HUES64 (cell line): ENCODE results near the gene PDX1.

Experiments used
- H3K27ac ChIP-seq: 2 replicates; pipeline ENCODE4 v1.7.0; 2013; ENCODE audit warnings: low read depth, low read length, inconsistent platforms
- H3K27me3 ChIP-seq: 2 replicates; pipeline ENCODE4 v1.6.1; 2013; ENCODE audit warnings: mild to moderate bottlenecking, low read length; ENCODE audit not compliant: insufficient read depth
- H3K36me3 ChIP-seq: 2 replicates; pipeline ENCODE4 v1.6.1; 2013; ENCODE audit warnings: mild to moderate bottlenecking, low read length; ENCODE audit not compliant: insufficient read depth
- H3K4me1 ChIP-seq: 2 replicates; pipeline ENCODE4 v1.6.1; 2013; ENCODE audit warnings: mild to moderate bottlenecking, low read length, moderate library complexity; ENCODE audit not compliant: insufficient read depth
- H3K4me3 ChIP-seq: 2 replicates; pipeline ENCODE4 v1.5.1; 2013; ENCODE audit warnings: mild to moderate bottlenecking, low read length, moderate library complexity
- H3K9ac ChIP-seq: 2 replicates; pipeline ENCODE4 v1.6.1; 2013; ENCODE audit warnings: mild to moderate bottlenecking, low read depth, low read length
- H3K9me3 ChIP-seq: 2 replicates; pipeline ENCODE4 v1.6.1; 2013; ENCODE audit warnings: low read depth, low read length; ENCODE audit not compliant: insufficient read depth
- WGBS: fragments of 150-250, 120-280 bp; methylation state at CpG from one replicate; pipeline ENCODE4 v1.1.7; 2013; ENCODE audit warnings: missing lambda C conversion rate; 5-methylcytosine and 5-hydroxymethylcytosine counted together

PDX1 gene

GRCh38 chr13:27917121-27917947 is 2.5 kb upstream of the PDX1 start:
- WGBS, result 2% methylated on average over 44 of the region's 48 CpGs
- Histone ChIP-seq H3K9me3 (no peaks in the 10 kb centered on the region), H3K4me1 (peaks cover 15% of the 10 kb centered on the region), H3K27me3 (peaks cover 100% of the 10 kb centered on the region), H3K4me3 (no peak overlapping the region; the same call in 1 of the 2 replicates), H3K9ac (no peak overlapping the region), H3K36me3 (no peaks in the 10 kb centered on the region), H3K27ac (no peak overlapping the region)

GRCh38 chr13:27918041-27918917 is 1.5 kb upstream of the PDX1 start:
- Histone ChIP-seq H3K9me3 (no peaks in the 10 kb centered on the region), H3K4me1 (peaks cover 15% of the 10 kb centered on the region), H3K27me3 (peaks cover 100% of the 10 kb centered on the region), H3K36me3 (no peaks in the 10 kb centered on the region), H3K4me3 (no peak overlapping the region), H3K9ac (no peak overlapping the region), H3K27ac (no peak overlapping the region)
- WGBS, result 5% methylated on average over 45 of the region's 46 CpGs

GRCh38 chr13:27918918-27919658 is 712 bp upstream of the PDX1 start:
- H3K4me1 ChIP-seq, result peaks cover 15% of the 10 kb centered on the region
- no peak overlapping the region for H3K27ac ChIP-seq
- no peak overlapping the region for H3K9ac ChIP-seq
- 13% methylated on average over 23 of the region's 23 CpGs for WGBS
- no peaks in the 10 kb centered on the region for H3K9me3 ChIP-seq
- peaks cover 100% of the 10 kb centered on the region for H3K27me3 ChIP-seq
- no peak overlapping the region for H3K4me3 ChIP-seq
- no peaks in the 10 kb centered on the region for H3K36me3 ChIP-seq

GRCh38 chr13:27919659-27919933 is 204 bp upstream of the PDX1 start:
- H3K36me3 ChIP-seq, result no peaks in the 10 kb centered on the region
- 0 out of 2 replicates have a peak overlapping the region, but pooled peaks have one; percentile 14 for H3K4me3 ChIP-seq
- H3K9ac ChIP-seq, result no peak overlapping the region
- peaks cover 15% of the 10 kb centered on the region for H3K4me1 ChIP-seq
- H3K27me3 ChIP-seq, result peaks cover 100% of the 10 kb centered on the region
- H3K27ac ChIP-seq, result no peak overlapping the region
- H3K9me3 ChIP-seq, result no peaks in the 10 kb centered on the region
- WGBS, result 2% methylated on average over 11 of the region's 11 CpGs

GRCh38 chr13:27920677-27921420 is 1.0 kb downstream of the PDX1 start:
- 2% methylated on average over 40 of the region's 40 CpGs for WGBS
- H3K4me3 ChIP-seq, result no peak overlapping the region
- H3K27ac ChIP-seq, result no peak overlapping the region
- H3K27me3 ChIP-seq, result peaks cover 100% of the 10 kb centered on the region
- H3K9ac ChIP-seq, result no peak overlapping the region
- no peaks in the 10 kb centered on the region for H3K9me3 ChIP-seq
- peaks cover 8% of the 10 kb centered on the region for H3K4me1 ChIP-seq
- H3K36me3 ChIP-seq, result no peaks in the 10 kb centered on the region

- Histone ChIP-seq H3K9ac (no peak overlapping the region), H3K27me3 (peaks cover 100% of the 10 kb centered on the region), H3K27ac (no peak overlapping the region), H3K9me3 (no peaks in the 10 kb centered on the region), H3K4me1 (peaks cover 7% of the 10 kb centered on the region), H3K36me3 (no peaks in the 10 kb centered on the region), H3K4me3 (no peak overlapping the region)
- WGBS, result 3% methylated on average over 41 of the region's 41 CpGs
Observed at GRCh38 chr13:27921421-27921960, 1.7 kb downstream of the PDX1 start.

GRCh38 chr13:27921961-27922882 is 2.4 kb downstream of the PDX1 start:
- H3K27ac ChIP-seq, result no peak overlapping the region
- H3K27me3 ChIP-seq, result peaks cover 100% of the 10 kb centered on the region
- no peaks in the 10 kb centered on the region for H3K9me3 ChIP-seq
- H3K36me3 ChIP-seq, result no peaks in the 10 kb centered on the region
- no peak overlapping the region for H3K9ac ChIP-seq
- H3K4me3 ChIP-seq, result no peak overlapping the region
- 3% methylated on average over 39 of the region's 39 CpGs for WGBS
- H3K4me1 ChIP-seq, result peaks cover 7% of the 10 kb centered on the region

- Histone ChIP-seq H3K9me3 (no peaks in the 10 kb centered on the region), H3K4me1 (peaks cover 3% of the 10 kb centered on the region; the same call in 1 of the 2 replicates), H3K4me3 (no peak overlapping the region), H3K9ac (no peak overlapping the region), H3K27me3 (peaks cover 100% of the 10 kb centered on the region), H3K27ac (no peak overlapping the region), H3K36me3 (no peaks in the 10 kb centered on the region)
- 13% methylated on average over 24 of the region's 24 CpGs for WGBS
Observed at GRCh38 chr13:27922883-27923612, 3.2 kb downstream of the PDX1 start.

GRCh38 chr13:27923794-27924528 is 4.2 kb downstream of the PDX1 start:
- H3K27ac ChIP-seq, result no peak overlapping the region
- WGBS, result 4% methylated on average over 48 of the region's 48 CpGs
- H3K4me1 ChIP-seq, result peaks cover 3% of the 10 kb centered on the region; the same call in 1 of the 2 replicates
- no peaks in the 10 kb centered on the region for H3K9me3 ChIP-seq
- H3K36me3 ChIP-seq, result no peaks in the 10 kb centered on the region
- H3K4me3 ChIP-seq, result no peak overlapping the region
- H3K9ac ChIP-seq, result no peak overlapping the region
- H3K27me3 ChIP-seq, result peaks cover 100% of the 10 kb centered on the region
